ENCODE measurements around the gene ESCO1. TPM values are rescaled to one million over a fixed set of nuclear protein-coding genes. Genes with fewer than 3 reads are reported as not detected.
"Not testable (repeated sequence)": the region's sequence is repeated elsewhere in the genome, so short reads cannot be mapped to it uniquely, and the experiment has no call there.

ESCO1 gene
- total RNA-seq, 1 donor: 15.6 TPM

DNA sequence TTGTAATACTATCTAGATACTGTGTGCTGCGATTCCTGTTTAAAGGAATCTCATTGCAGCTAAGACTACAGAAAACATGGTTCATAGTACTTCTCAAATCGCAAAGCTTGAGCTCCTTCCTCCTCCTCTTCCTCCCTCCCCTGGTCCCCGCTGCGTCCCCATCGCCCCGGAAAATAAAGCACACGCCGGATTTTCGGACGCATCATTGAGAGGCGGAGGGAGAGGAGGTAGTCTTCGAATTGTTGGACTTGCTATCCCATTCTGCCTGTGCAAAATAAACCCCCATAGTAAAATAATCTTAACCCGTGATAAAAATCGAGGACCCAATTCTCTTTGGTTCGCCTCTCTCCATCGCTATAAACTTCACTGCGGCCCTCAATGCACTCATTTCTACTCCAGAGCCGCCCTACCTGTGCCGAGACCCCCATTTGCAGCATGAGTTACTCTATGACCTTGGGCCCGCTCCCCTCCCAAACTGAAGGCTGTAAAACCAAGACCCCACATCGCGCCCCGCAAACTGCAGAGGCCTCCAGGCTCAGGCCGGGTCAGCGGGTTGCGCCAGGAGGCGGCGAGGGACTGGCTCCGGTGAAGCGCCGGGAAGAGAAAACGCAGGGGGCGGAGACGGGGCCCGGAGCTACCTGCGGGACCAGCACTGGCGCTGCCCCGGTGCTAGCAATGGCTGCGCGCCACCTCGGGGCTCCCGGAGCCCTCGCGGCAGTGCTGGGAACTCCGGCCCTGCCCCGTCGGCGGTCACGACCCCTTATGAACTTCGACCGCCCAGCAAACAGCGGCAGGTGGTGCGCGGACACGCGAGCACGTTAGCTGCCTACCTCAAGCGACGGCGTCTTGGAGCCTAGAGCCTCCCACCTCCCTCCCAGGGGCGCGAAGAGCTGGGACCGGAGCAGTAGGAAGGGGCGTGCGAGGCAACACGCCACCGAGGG, 649 bp downstream of the ESCO1 start:
- H3K4me3 ChIP-seq (ENCODE audit: low read depth, low read length): peak overlapping the region; percentile 94
- TF ChIP-seq, protein P1, sequence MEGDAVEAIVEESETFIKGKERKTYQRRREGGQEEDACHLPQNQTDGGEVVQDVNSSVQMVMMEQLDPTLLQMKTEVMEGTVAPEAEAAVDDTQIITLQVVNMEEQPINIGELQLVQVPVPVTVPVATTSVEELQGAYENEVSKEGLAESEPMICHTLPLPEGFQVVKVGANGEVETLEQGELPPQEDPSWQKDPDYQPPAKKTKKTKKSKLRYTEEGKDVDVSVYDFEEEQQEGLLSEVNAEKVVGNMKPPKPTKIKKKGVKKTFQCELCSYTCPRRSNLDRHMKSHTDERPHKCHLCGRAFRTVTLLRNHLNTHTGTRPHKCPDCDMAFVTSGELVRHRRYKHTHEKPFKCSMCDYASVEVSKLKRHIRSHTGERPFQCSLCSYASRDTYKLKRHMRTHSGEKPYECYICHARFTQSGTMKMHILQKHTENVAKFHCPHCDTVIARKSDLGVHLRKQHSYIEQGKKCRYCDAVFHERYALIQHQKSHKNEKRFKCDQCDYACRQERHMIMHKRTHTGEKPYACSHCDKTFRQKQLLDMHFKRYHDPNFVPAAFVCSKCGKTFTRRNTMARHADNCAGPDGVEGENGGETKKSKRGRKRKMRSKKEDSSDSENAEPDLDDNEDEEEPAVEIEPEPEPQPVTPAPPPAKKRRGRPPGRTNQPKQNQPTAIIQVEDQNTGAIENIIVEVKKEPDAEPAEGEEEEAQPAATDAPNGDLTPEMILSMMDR (IDR thresholded peaks at IDR 0.05; ENCODE audit: insufficient read depth, low read length): peak; percentile 31

DNA sequence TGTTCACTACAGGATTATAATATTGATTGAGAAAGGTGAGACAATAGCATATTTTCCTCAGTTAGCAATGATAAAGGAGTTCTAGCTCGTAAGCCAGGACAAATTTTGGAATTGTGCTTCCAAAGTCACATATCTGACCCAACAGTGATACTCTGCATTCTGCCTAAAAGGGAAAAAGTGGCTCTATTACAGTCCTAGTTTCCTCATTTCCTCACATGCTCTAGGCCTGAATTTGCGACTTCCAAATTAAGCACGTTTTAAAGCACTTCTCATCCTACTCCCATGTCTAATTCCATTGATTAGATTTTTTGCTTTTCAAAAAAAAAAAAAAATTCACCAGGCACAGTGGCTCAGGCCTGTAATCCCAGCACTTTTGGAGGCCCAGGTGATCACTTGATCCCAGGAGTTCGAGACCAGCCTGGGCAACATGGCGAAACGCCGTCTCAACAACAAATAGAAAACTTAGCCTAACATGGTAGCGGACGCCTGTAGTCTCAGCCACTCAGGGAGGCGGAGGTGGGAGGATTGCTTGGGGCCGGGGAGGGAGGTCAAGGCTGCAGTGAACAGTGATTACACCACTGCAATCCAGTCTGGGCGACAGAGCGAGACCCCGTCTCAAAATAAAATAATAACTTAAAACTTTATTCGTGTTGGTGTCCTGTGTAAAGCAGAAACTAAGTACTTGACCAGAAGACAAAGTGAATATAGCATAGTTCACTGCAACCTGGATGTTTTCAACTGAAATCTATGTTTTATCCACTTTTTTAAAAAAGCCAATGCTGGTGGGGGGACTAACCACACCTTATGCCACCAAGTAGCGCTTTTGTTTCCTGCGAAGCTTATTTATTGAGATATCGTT, 1.5 kb downstream of the ESCO1 start:
- no peak for DNase-seq (ENCODE audit: low read depth)
- TF ChIP-seq, protein P1 (IDR thresholded peaks at IDR 0.05; ENCODE audit: insufficient read depth, low read length): no peak
- peak overlapping the region; percentile 94 for H3K4me3 ChIP-seq (ENCODE audit: low read depth, low read length)

More for the DNA sequence above, 649 bp downstream of the ESCO1 start:
- DNase-seq (ENCODE audit: low read depth): peak; percentile 16

DNA sequence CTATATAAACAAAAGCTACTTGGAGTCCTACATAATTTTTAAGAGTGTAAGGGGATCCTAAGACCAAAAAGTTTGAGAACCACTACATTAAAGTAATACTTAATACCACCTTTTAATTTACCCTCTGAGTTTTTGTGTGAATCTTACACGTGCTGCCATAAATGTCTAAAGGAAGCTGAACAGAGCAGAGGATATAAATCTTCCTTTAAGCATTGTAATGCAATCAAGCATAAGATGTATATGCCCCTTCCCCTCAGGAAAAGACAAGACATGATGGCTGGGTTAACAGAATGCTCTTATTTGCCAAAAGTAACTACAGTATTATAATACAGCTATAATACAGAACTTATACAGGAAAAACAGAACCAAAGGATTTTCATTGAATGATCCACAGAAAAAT, 2.9 kb downstream of the ESCO1 start:
- DNase-seq (ENCODE audit: low read depth): no peak
- TF ChIP-seq, protein P1 (IDR thresholded peaks at IDR 0.05; ENCODE audit: insufficient read depth, low read length): no peak
- H3K4me3 ChIP-seq (ENCODE audit: low read depth, low read length): no peak overlapping the region

DNA sequence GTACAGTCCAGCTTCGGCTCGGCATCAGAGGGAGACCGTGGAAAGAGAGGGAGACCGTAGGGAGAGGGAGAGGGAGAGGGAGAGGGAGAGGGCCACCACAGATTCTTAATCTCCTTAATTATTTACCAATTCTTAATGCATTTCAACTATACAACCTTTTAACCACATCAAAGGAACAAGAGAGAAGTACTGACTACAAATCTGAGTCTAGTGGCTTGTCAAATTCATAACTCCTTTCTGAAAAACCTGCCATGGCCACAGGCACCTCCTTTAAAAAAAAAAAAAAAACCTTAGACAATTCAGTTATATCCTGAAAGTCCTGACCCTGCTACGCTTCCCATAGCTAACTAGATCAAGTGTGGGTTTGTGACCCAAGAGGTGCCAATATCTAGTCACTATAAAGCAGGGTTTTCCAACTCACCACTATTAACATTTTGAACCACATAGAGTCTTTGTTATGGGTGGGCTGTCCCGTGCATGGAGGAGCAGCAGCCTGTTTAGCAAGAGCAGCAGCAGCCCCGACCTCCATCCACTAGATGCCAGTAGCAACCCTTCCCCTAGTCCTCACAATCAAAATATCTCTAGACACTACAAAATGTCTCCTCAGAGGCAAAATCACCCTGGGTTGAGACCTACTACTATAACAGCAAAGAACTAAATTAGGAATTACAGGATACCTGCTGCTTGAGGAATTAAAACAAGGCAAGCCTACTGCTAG, 6.8 kb downstream of the ESCO1 start:
- TF ChIP-seq, protein P1 (IDR thresholded peaks at IDR 0.05; ENCODE audit: insufficient read depth, low read length): no peak
- no peak overlapping the region for H3K4me3 ChIP-seq (ENCODE audit: low read depth, low read length)
- DNase-seq (ENCODE audit: low read depth): no peak

DNA sequence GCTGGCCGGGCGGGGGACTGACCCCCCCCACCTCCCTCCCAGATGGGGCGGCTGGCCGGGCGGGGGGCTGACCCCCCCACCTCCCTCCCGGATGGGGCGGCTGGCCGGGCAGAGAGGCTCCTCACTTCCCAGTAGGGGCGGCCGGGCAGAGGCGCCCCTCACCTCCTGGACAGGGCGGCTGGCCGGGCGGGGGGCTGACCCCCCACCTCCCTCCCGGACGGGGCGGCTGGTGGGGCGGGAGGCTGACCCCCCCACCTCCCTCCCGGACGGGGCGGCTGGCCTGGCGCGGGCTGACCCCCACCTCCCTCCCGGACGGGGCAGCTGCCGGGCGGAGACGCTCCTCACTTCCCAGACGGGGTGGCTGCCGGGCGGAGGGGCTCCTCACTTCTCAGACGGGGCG, 8.1 kb downstream of the ESCO1 start:
- not testable (repeated sequence) for DNase-seq (ENCODE audit: low read depth)

DNA sequence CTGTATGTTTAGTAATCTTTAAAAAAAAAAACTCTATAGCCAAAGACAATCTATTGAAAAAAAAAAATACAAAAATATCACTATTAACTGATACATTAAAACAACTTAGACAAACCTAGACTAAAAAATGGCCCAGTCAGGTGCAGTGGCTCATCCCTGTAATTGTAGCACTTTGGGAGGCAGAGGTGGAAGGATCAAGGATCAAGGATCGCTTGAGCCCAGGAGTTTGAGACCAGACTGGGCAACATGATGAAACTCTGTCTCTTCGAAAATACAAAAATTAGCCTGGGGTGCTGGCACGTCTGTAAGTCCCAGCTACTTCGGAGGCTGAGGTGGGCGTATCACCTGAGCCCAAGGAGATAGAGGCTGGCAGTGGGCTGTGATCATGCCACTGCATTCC, 16.1 kb downstream of the ESCO1 start:
- no peak overlapping the region for H3K4me3 ChIP-seq (ENCODE audit: low read depth, low read length)
- TF ChIP-seq, protein P1 (IDR thresholded peaks at IDR 0.05; ENCODE audit: insufficient read depth, low read length): no peak

More for the DNA sequence above, 8.1 kb downstream of the ESCO1 start:
- not testable (repeated sequence) for H3K4me3 ChIP-seq (ENCODE audit: low read depth, low read length)

More for the DNA sequence above, 16.1 kb downstream of the ESCO1 start:
- no peak for DNase-seq (ENCODE audit: low read depth)

Data from fibroblast of the aortic adventitia (primary cell).